Measurements from ENCODE around the gene RAB40C. TPM values are rescaled to one million over a fixed set of nuclear protein-coding genes. Genes with fewer than 3 reads are reported as not detected.

RAB40C gene
- total and polyA plus RNA-seq, 4 donors, result 9.5 to 40.7 (median 18.7) TPM

DNA sequence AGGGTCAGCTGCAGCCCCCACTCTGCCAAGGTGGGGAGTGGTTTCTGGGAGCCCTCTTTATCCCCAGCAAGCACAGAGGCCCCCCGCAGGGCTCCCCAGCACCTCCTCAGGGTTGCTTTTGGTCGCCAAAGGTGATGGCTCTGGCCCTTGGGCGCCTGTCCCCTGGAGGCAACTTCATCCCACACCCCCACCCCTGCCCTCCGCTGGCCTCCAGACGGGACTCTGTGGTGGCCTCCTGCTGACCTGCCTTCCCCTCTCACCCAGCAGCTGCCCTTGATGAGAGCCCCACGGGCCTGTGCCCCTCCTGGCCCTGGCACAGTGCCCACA is 70.2 kb downstream of the RAB40C start:
- ATAC-seq (ENCODE audit: low FRiP score) (no peak), DNase-seq (no peak)
- Histone ChIP-seq H3K9me3 (ENCODE audit: control insufficient read depth, low read length) (no peaks in the 10 kb centered on the region), H3K27me3 (ENCODE audit: control insufficient read depth in 1 of 2, insufficient read depth in 2 of 2, low read length in 1 of 2) (no peaks in the 10 kb centered on the region), H3K4me1 (ENCODE audit: control insufficient read depth in 1 of 2, insufficient read depth in 2 of 2, low read length in 2 of 2) (no peaks in the 10 kb centered on the region), H3K36me3 (ENCODE audit: control insufficient read depth in 1 of 2, insufficient read depth in 2 of 2, low read length in 1 of 2) (no peaks in the 10 kb centered on the region), H3K4me3 (ENCODE audit: low read length in 2 of 2) (no peak overlapping the region), H3K27ac (ENCODE audit: low read depth in 1 of 2, low read length in 2 of 2) (no peak overlapping the region)
- WGBS, 2 donors, result 70 to 77% methylated on average over 6 of the region's 6 CpGs
- intact Hi-C loops (cut with DNase I), result loop anchor here in 1 of 2 donors (10.0 kb wide), 1 partner anchor 265 kb away; the partner anchor contains the start of gene NME4

DNA sequence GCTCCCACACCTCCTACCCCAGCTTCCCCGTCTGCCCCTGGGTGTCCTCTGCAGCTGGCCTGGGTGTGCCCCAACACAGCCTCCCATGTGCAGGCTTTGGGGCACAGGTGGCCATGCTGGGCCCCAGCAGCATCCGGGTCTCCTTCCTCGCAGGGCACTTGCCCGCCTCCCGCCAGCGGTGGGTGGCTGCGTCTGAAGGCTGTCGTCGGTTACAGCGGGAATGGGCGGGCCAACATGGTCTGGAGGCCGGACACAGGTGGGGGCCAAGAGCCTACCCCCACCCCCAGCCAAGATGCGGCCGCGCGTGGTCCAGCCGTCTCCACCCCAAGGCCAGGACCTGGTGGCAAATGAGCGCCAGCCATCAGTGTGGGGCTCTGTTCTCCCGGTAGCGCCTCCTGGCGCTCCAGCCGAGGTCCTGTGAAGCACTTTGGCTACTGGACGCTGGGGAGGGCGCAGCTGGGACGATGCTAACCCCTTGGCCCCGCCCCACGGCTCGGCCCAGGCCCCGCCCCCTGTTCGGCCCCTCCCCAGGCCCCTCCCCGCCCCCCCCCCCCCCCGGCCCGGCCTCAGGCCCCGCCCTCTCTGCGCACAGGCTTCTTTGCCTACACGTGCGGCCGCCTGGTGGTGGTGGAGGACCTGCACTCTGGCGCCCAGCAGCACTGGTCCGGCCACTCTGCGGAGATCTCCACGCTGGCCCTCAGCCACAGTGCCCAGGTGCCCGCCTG is 70.8 kb downstream of the RAB40C start:
- Histone ChIP-seq H3K36me3 (ENCODE audit: control insufficient read depth in 1 of 2, insufficient read depth in 2 of 2, low read length in 1 of 2) (no peaks in the 10 kb centered on the region), H3K4me3 (ENCODE audit: low read length in 2 of 2) (no peak overlapping the region), H3K27ac (ENCODE audit: low read depth in 1 of 2, low read length in 2 of 2) (no peak overlapping the region), H3K27me3 (ENCODE audit: control insufficient read depth in 1 of 2, insufficient read depth in 2 of 2, low read length in 1 of 2) (no peaks in the 10 kb centered on the region), H3K4me1 (ENCODE audit: control insufficient read depth in 1 of 2, insufficient read depth in 2 of 2, low read length in 2 of 2) (no peaks in the 10 kb centered on the region), H3K9me3 (ENCODE audit: control insufficient read depth, low read length) (no peaks in the 10 kb centered on the region)
- peak; percentile 93 to 95 for DNase-seq
- peak; percentile 88 for ATAC-seq (ENCODE audit: low FRiP score)
- intact Hi-C loops (cut with DNase I), result loop anchor here in 1 of 2 donors (10.0 kb wide), 1 partner anchor 266 kb away; the partner anchor contains the start of gene NME4
- 35 to 50% methylated on average over 25 to 37 of the region's 43 CpGs for whole genome bisulfite sequencing, 2 donors

DNA sequence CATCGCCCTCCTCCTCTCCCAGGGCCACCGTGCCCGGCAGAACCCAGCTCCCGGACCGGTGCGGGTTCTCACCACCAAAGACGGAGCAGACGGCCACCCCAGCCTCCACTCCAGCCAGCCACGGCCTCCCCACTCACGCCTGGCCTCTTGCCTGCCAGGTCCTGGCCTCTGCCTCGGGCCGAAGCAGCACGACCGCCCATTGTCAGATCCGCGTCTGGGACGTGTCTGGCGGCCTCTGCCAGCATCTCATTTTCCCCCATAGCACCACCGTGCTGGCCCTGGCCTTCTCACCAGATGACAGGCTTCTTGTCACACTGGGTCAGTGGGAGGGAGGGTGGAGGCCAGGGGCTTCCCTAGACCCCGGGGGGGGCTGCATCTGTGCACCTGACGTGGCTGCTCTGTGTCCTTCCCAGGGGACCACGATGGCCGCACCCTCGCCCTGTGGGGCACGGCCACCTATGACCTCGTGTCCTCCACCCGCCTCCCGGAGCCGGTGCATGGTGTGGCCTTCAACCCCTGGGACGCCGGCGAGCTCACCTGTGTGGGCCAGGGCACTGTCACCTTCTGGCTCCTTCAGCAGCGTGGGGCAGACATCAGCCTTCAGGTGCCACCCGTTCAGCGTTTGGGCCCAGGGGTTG is 71.4 kb downstream of the RAB40C start:
- intact Hi-C loops (cut with DNase I), result loop anchor here in 1 of 2 donors (10.0 kb wide), 1 partner anchor 267 kb away; the partner anchor contains the start of gene NME4
- WGBS, 2 donors, result 68 to 73% methylated on average over 31 to 35 of the region's 35 CpGs

DNA sequence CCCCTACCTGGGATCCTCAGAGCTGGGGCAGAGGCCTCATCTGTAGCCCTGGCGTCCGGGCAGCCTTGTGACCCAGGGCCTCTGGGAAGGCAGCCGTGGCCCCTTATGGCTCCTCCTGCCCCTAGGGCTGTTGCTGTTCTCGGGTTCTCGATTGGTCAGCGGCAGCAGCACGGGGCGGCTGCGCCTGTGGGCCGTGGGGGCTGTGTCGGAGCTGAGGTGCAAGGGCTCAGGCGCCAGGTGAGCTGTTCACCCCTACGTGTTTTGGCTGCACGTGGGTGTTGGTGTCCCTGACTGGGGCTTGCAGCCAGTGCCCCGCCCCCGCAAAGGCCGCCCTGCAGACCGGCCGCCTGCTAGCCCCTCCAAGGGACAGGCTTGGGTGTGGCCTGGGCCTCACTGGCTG is 72.2 kb downstream of the RAB40C start:
- intact Hi-C loops (cut with DNase I), result loop anchor here in 1 of 2 donors (10.0 kb wide), 1 partner anchor 267 kb away; the partner anchor contains the start of gene NME4
- WGBS, 2 donors, result 94 to 97% methylated on average over 19 of the region's 19 CpGs

More for the DNA sequence above, 71.4 kb downstream of the RAB40C start:
- H3K9me3 ChIP-seq (ENCODE audit: control insufficient read depth, low read length), result no peaks in the 10 kb centered on the region
- no peak for DNase-seq
- no peak overlapping the region for H3K4me3 ChIP-seq (ENCODE audit: low read length in 2 of 2)
- ATAC-seq (ENCODE audit: low FRiP score), result no peak
- no peaks in the 10 kb centered on the region for H3K4me1 ChIP-seq (ENCODE audit: control insufficient read depth in 1 of 2, insufficient read depth in 2 of 2, low read length in 2 of 2)
- H3K36me3 ChIP-seq (ENCODE audit: control insufficient read depth in 1 of 2, insufficient read depth in 2 of 2, low read length in 1 of 2), result no peaks in the 10 kb centered on the region
- no peaks in the 10 kb centered on the region for H3K27me3 ChIP-seq (ENCODE audit: control insufficient read depth in 1 of 2, insufficient read depth in 2 of 2, low read length in 1 of 2)
- H3K27ac ChIP-seq (ENCODE audit: low read depth in 1 of 2, low read length in 2 of 2), result no peak overlapping the region

DNA sequence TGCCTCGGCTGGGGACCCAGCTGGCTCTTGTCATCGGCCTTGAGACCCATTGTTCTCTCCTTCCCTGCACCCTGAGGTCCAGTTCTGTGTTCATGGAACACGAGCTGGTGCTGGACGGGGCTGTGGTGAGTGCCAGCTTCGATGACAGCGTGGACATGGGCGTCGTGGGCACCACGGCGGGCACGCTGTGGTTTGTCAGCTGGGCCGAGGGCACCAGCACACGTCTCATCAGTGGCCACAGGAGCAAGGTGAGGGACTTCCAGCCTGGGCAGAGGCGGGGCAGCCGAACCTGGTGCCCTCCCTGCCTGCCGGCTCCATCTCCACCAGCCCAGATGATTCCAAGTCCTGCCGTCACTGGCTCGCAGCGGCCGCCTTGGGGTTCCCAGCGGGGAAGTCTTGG is 72.7 kb downstream of the RAB40C start:
- WGBS, 2 donors, result 94% methylated on average over 21 of the region's 21 CpGs
- Histone ChIP-seq H3K27me3 (ENCODE audit: control insufficient read depth in 1 of 2, insufficient read depth in 2 of 2, low read length in 1 of 2) (no peaks in the 10 kb centered on the region), H3K4me1 (ENCODE audit: control insufficient read depth in 1 of 2, insufficient read depth in 2 of 2, low read length in 2 of 2) (no peaks in the 10 kb centered on the region), H3K9me3 (ENCODE audit: control insufficient read depth, low read length) (no peaks in the 10 kb centered on the region), H3K4me3 (ENCODE audit: low read length in 2 of 2) (no peak overlapping the region), H3K27ac (ENCODE audit: low read depth in 1 of 2, low read length in 2 of 2) (no peak overlapping the region), H3K36me3 (ENCODE audit: control insufficient read depth in 1 of 2, insufficient read depth in 2 of 2, low read length in 1 of 2) (no peaks in the 10 kb centered on the region)
- no peak for ATAC-seq (ENCODE audit: low FRiP score)
- no peak for DNase-seq
- intact Hi-C loops (cut with DNase I), result loop anchor here in 1 of 2 donors (10.0 kb wide), 1 partner anchor 268 kb away; the partner anchor contains the start of gene NME4

More for the DNA sequence above, 72.2 kb downstream of the RAB40C start:
- Histone ChIP-seq H3K9me3 (ENCODE audit: control insufficient read depth, low read length) (no peaks in the 10 kb centered on the region), H3K27ac (ENCODE audit: low read depth in 1 of 2, low read length in 2 of 2) (no peak overlapping the region), H3K27me3 (ENCODE audit: control insufficient read depth in 1 of 2, insufficient read depth in 2 of 2, low read length in 1 of 2) (no peaks in the 10 kb centered on the region), H3K36me3 (ENCODE audit: control insufficient read depth in 1 of 2, insufficient read depth in 2 of 2, low read length in 1 of 2) (no peaks in the 10 kb centered on the region), H3K4me1 (ENCODE audit: control insufficient read depth in 1 of 2, insufficient read depth in 2 of 2, low read length in 2 of 2) (no peaks in the 10 kb centered on the region), H3K4me3 (ENCODE audit: low read length in 2 of 2) (no peak overlapping the region)
- DNase-seq (no peak), ATAC-seq (ENCODE audit: low FRiP score) (no peak)

DNA sequence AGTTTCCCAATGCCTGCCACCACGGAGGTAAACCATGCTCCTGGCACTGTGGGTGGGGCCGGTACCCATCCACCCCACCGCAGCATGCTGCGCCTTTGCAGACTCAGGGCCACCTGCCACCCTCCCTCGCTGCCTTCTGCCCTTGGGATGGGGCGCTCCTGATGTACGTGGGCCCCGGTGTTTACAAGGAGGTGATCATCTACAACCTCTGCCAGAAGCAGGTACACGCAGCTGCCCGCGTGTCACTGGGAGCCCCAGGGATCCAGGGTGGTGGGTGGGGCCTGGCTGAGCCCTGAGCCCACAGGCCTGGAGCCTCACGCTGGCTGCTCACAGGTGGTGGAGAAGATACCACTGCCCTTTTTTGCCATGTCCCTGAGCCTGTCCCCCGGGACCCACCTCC is 76.7 kb downstream of the RAB40C start:
- 90 to 96% methylated on average over 12 to 13 of the region's 13 CpGs for WGBS, 2 donors
- DNase-seq (no peak), ATAC-seq (ENCODE audit: low FRiP score) (no peak)
- H3K36me3 ChIP-seq (ENCODE audit: control insufficient read depth in 1 of 2, insufficient read depth in 2 of 2, low read length in 1 of 2), result peaks cover 0 to 2% of the 10 kb centered on the region in 2 donors
- H3K9me3 ChIP-seq (ENCODE audit: control insufficient read depth, low read length), result no peaks in the 10 kb centered on the region
- no peak overlapping the region for H3K4me3 ChIP-seq (ENCODE audit: low read length in 2 of 2)
- no peaks in the 10 kb centered on the region for H3K4me1 ChIP-seq (ENCODE audit: control insufficient read depth in 1 of 2, insufficient read depth in 2 of 2, low read length in 2 of 2)
- no peak overlapping the region for H3K27ac ChIP-seq (ENCODE audit: low read depth in 1 of 2, low read length in 2 of 2)
- intact Hi-C loops (cut with DNase I), result loop anchor here in 1 of 2 donors (10.0 kb wide), 1 partner anchor 272 kb away; the partner anchor contains the start of gene NME4
- no peaks in the 10 kb centered on the region for H3K27me3 ChIP-seq (ENCODE audit: control insufficient read depth in 1 of 2, insufficient read depth in 2 of 2, low read length in 1 of 2)

DNA sequence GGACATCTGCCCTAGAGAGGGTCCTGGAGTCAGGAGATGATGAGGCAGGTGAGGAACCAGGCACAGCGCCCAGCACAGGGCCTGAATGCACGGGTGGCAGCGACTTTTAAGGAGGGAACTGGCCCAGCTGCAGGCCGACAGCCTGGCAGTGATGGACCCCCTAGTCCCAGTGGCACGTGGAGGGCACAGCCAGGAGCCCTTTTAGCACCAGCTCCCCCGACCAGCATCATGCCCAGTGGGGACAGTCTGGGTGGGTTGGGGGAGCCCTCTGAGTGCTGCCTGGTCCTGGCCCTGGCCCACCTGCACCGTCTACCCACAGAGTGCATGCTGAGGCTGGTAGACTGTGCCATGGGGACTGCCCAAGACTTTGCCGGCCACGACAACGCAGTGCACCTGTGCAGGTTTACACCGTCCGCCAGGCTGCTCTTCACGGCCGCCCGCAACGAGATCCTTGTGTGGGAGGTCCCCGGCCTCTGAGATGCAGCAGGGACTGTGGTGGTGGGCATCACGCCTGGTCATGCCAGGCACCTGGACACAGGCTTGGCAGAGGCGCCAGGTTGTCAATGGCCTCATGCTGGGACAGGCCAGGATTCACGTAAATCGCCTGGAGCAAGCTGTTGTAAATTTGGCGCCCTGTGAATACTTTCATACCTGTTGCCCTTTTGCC is 77.4 kb downstream of the RAB40C start:
- H3K4me1 ChIP-seq (ENCODE audit: control insufficient read depth in 1 of 2, insufficient read depth in 2 of 2, low read length in 2 of 2), result no peaks in the 10 kb centered on the region
- no peak overlapping the region for H3K27ac ChIP-seq (ENCODE audit: low read depth in 1 of 2, low read length in 2 of 2)
- ATAC-seq (ENCODE audit: low FRiP score), result no peak
- WGBS, 2 donors, result 82% methylated on average over 22 of the region's 22 CpGs
- no peak overlapping the region for H3K4me3 ChIP-seq (ENCODE audit: low read length in 2 of 2)
- H3K9me3 ChIP-seq (ENCODE audit: control insufficient read depth, low read length), result no peaks in the 10 kb centered on the region
- H3K27me3 ChIP-seq (ENCODE audit: control insufficient read depth in 1 of 2, insufficient read depth in 2 of 2, low read length in 1 of 2), result no peaks in the 10 kb centered on the region
- H3K36me3 ChIP-seq (ENCODE audit: control insufficient read depth in 1 of 2, insufficient read depth in 2 of 2, low read length in 1 of 2), result peaks cover 0 to 6% of the 10 kb centered on the region in 2 donors
- intact Hi-C loops (cut with DNase I), result loop anchor here in 1 of 2 donors (10.0 kb wide), 1 partner anchor 272 kb away; the partner anchor contains the start of gene NME4
- DNase-seq, result no peak

DNA sequence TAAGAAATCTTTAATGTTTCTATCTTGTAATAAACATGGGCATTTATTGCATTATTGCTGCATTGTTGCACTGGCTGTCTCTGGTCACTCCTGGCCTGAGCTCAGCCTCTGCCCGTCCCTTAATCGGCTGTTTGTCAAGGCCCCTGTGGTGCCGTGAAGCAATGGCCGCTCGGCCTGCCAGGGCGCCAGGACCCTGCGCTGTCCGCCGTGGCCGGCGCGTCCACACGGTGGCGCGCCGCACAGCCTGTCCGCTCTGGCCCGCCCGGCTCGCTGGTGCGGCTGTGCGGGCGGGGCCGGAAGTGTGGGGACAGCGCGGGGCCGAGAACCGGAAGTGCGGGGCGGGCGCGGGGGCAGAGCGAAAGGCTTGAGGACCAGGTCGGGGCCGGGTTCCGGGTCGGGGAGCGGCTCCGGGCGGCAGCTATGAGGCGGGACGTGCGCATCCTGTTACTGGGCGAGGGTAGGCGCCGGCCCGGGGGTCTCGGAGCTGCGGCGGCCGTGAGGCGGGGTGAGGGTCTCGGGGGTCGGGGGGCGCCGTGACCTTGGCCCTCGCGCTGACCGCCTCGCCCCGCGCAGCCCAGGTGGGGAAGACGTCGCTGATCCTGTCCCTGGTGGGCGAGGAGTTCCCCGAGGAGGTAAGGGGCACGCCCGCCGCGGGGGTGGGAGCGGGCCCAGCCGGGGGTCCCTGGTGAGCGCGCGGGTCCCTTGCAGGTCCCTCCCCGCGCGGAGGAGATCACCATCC is 78.1 kb downstream of the RAB40C start, which contains the start of gene RHOT2:
TSS of gene RHOT2 (plus strand) at position 353 of the 739 bp plus-strand sequence. CDS start at position 421, 68 bp downstream.
- H3K4me1 ChIP-seq (ENCODE audit: control insufficient read depth in 1 of 2, insufficient read depth in 2 of 2, low read length in 2 of 2), result no peaks in the 10 kb centered on the region
- no peaks in the 10 kb centered on the region for H3K27me3 ChIP-seq (ENCODE audit: control insufficient read depth in 1 of 2, insufficient read depth in 2 of 2, low read length in 1 of 2)
- H3K36me3 ChIP-seq (ENCODE audit: control insufficient read depth in 1 of 2, insufficient read depth in 2 of 2, low read length in 1 of 2), result peaks cover 0 to 12% of the 10 kb centered on the region in 2 donors
- H3K4me3 ChIP-seq (ENCODE audit: low read length in 2 of 2), result peak within 1 kb of the TSS; percentile 11 to 74
- no peak within 1 kb of the TSS for H3K27ac ChIP-seq (ENCODE audit: low read depth in 1 of 2, low read length in 2 of 2)
- 0% methylated on average over 50 to 78 of the region's 78 CpGs for WGBS, 2 donors
- DNase-seq (peak; percentile 96 to 98), ATAC-seq (ENCODE audit: low FRiP score) (peak; percentile 94)
- intact Hi-C loops (cut with DNase I), result loop anchor here in 1 of 2 donors (10.0 kb wide), 1 partner anchor 273 kb away; the partner anchor contains the start of gene NME4
- H3K9me3 ChIP-seq (ENCODE audit: control insufficient read depth, low read length), result no peaks in the 10 kb centered on the region
